ENCODE measurements around the gene CASP9. TPM values are rescaled to one million over a fixed set of nuclear protein-coding genes. Genes with fewer than 3 reads are reported as not detected.

The CASP9 gene
- total and polyA plus RNA-seq, 2 of the 13 experiments (the other 11 are each of a cell fraction or from before 2014, with no cell fraction given): 8.5 to 11.5 TPM

DNA sequence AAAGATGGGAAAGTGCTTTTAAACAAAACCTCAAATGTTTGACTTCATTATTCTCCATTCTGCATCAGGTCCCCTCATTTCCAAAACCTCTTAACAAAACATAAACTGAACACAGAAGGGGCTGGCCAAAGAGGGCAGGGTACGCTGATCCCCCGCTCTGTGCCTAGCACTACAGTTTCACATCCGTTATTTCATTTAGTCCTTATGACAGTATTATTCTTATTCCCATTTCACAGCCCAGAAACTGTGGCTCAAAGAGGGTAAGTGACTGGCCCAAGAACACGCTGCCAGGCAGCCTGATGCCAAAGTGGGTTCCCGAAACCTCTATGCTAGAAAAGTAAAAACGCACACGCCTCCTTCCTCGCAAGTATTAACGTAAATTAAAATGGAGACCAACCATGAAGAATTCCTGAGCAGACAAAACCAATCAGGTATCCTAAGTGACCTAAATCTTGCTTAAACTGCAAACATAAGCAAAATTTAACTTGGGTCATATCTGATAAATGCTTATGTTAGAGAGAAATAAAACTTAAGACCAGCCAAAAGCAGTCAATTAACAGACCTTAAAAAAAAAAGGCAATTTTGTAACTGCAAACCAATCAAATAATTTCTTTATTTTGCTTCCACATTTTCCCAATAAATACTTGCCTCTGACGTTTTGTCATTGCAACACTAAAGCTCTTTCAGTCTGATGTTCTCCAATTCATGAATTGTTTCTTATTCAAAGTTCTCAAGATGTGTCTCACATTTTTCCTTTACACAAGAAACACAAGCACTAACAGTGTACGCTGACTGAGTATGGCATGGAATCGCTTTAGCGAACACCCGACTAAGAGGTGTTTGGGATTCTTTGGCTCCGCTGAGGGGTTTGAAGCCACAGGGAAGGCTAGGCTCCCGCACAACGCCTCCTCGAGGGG lies 653 bp downstream of the CASP9 start (continued):
- TF ChIP-seq BHLHE40 (IDR thresholded peaks at IDR 0.05; ENCODE audit: low read length): no peak
- peak; percentile 87 to 94 for TF ChIP-seq MAFK (conservative IDR thresholded peaks at IDR 0.05 in 1 of 2, IDR thresholded peaks at IDR 0.05 in 1 of 2; ENCODE audit: low read length in 2 of 2)
- no peak for TF ChIP-seq MAFG (CRISPR knock-in tag; IDR thresholded peaks at IDR 0.05)
- no peak for TF ChIP-seq MXD1 (CRISPR knock-in tag; IDR thresholded peaks at IDR 0.05)
- TF ChIP-seq ZNF230 (CRISPR knock-in tag; IDR thresholded peaks at IDR 0.05): no peak
- no peak for TF ChIP-seq NFKB2 (CRISPR knock-in tag; IDR thresholded peaks at IDR 0.05; ENCODE audit: borderline replicate concordance)
- TF ChIP-seq, protein P1, sequence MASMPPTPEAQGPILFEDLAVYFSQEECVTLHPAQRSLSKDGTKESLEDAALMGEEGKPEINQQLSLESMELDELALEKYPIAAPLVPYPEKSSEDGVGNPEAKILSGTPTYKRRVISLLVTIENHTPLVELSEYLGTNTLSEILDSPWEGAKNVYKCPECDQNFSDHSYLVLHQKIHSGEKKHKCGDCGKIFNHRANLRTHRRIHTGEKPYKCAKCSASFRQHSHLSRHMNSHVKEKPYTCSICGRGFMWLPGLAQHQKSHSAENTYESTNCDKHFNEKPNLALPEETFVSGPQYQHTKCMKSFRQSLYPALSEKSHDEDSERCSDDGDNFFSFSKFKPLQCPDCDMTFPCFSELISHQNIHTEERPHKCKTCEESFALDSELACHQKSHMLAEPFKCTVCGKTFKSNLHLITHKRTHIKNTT (CRISPR knock-in tag; IDR thresholded peaks at IDR 0.05): no peak
- no peak for TF ChIP-seq RBM39 (IDR thresholded peaks at IDR 0.05; ENCODE audit: low read depth, low read length, poor library complexity, severe bottlenecking)
- TF ChIP-seq MXD4 (CRISPR knock-in tag; IDR thresholded peaks at IDR 0.05): 0 out of 2 replicates have a peak, but pooled peaks have one; percentile 13
- TF ChIP-seq, protein P2, sequence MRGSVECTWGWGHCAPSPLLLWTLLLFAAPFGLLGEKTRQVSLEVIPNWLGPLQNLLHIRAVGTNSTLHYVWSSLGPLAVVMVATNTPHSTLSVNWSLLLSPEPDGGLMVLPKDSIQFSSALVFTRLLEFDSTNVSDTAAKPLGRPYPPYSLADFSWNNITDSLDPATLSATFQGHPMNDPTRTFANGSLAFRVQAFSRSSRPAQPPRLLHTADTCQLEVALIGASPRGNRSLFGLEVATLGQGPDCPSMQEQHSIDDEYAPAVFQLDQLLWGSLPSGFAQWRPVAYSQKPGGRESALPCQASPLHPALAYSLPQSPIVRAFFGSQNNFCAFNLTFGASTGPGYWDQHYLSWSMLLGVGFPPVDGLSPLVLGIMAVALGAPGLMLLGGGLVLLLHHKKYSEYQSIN (CRISPR knock-in tag; IDR thresholded peaks at IDR 0.05; ENCODE audit: borderline replicate concordance): no peak
- TF ChIP-seq EEA1 (CRISPR knock-in tag; IDR thresholded peaks at IDR 0.05; ENCODE audit: borderline replicate concordance): no peak
- TF ChIP-seq ZNF720 (CRISPR knock-in tag; IDR thresholded peaks at IDR 0.05): no peak
- TF ChIP-seq, protein P3, sequence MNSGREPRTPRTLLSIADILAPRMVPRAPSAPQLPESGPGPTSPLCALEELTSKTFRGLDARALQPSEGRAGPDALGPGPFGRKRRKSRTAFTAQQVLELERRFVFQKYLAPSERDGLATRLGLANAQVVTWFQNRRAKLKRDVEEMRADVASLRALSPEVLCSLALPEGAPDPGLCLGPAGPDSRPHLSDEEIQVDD (CRISPR knock-in tag; IDR thresholded peaks at IDR 0.05; ENCODE audit: borderline replicate concordance): no peak
- no peak for TF ChIP-seq GLI4 (CRISPR knock-in tag; IDR thresholded peaks at IDR 0.05; ENCODE audit: borderline replicate concordance)
- no peak for TF ChIP-seq ZNF737 (CRISPR knock-in tag; IDR thresholded peaks at IDR 0.05; ENCODE audit: borderline replicate concordance)
- TF ChIP-seq ZNF773 (CRISPR knock-in tag; IDR thresholded peaks at IDR 0.05; ENCODE audit: borderline replicate concordance): no peak
- no peak for TF ChIP-seq KLF6 (CRISPR knock-in tag; IDR thresholded peaks at IDR 0.05)
- TF ChIP-seq, protein P4, sequence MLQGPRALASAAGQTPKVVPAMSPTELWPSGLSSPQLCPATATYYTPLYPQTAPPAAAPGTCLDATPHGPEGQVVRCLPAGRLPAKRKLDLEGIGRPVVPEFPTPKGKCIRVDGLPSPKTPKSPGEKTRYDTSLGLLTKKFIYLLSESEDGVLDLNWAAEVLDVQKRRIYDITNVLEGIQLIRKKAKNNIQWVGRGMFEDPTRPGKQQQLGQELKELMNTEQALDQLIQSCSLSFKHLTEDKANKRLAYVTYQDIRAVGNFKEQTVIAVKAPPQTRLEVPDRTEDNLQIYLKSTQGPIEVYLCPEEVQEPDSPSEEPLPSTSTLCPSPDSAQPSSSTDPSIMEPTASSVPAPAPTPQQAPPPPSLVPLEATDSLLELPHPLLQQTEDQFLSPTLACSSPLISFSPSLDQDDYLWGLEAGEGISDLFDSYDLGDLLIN (CRISPR knock-in tag; IDR thresholded peaks at IDR 0.05; ENCODE audit: borderline replicate concordance): no peak
- no peak for TF ChIP-seq FIP1L1 (IDR thresholded peaks at IDR 0.05; ENCODE audit: borderline replicate concordance, insufficient read depth, low read depth, low read length)
- 0 out of 2 replicates have a peak, but pooled peaks have one; percentile 1 for TF ChIP-seq SMAD3 (CRISPR knock-in tag; IDR thresholded peaks at IDR 0.05)
- TF ChIP-seq DNMT1 (CRISPR knock-in tag; IDR thresholded peaks at IDR 0.05): no peak
- TF ChIP-seq MAFF (IDR thresholded peaks at IDR 0.05; ENCODE audit: low read depth, low read length): peak; percentile 92
- TF ChIP-seq PRPF4 (IDR thresholded peaks at IDR 0.05; ENCODE audit: low read depth, low read length, poor library complexity, severe bottlenecking): no peak
- TF ChIP-seq HNRNPUL1 (IDR thresholded peaks at IDR 0.05; ENCODE audit: low read depth, low read length): no peak

Measured in HepG2 (cell line).